Measurements from ENCODE around the gene CGNL1.

Gene CGNL1

GRCh38 chr15:57375827-57376695 lies at the start of gene CGNL1:
Gene CGNL1 (plus strand): TSS chr15:57376505. CDS start chr15:57438000, 61,495 bp downstream.
- no peak for DNase-seq

- DNase-seq, result no peak
Observed at GRCh38 chr15:57327985-57328471, 48.3 kb upstream of the CGNL1 start.

- no peak for DNase-seq
Observed at GRCh38 chr15:57328479-57328878, 47.8 kb upstream of the CGNL1 start.

- no peak for DNase-seq
Observed at GRCh38 chr15:57328897-57329296, 47.4 kb upstream of the CGNL1 start.

- no peak for DNase-seq
Observed at GRCh38 chr15:57329582-57330367, 46.5 kb upstream of the CGNL1 start.

- no peak for DNase-seq
Observed at GRCh38 chr15:57330619-57331340, 45.5 kb upstream of the CGNL1 start.

- DNase-seq, result no peak
Observed at GRCh38 chr15:57332326-57332725, 44.0 kb upstream of the CGNL1 start.

GRCh38 chr15:57333487-57333886 lies 42.8 kb upstream of the CGNL1 start:
- DNase-seq, result no peak

GRCh38 chr15:57334257-57334656 lies 42.0 kb upstream of the CGNL1 start:
- DNase-seq, result no peak

- no peak for DNase-seq
Observed at GRCh38 chr15:57335293-57335715, 41.0 kb upstream of the CGNL1 start.

- DNase-seq, result no peak
Observed at GRCh38 chr15:57335719-57336118, 40.6 kb upstream of the CGNL1 start.

GRCh38 chr15:57337868-57338411 lies 38.4 kb upstream of the CGNL1 start:
- DNase-seq, result no peak

- DNase-seq, result no peak
Observed at GRCh38 chr15:57339321-57339720, 37.0 kb upstream of the CGNL1 start.

GRCh38 chr15:57340682-57341259 lies 35.5 kb upstream of the CGNL1 start:
- DNase-seq, result peak; percentile 9

GRCh38 chr15:57343048-57343447 lies 33.3 kb upstream of the CGNL1 start:
- no peak for DNase-seq

GRCh38 chr15:57343498-57343897 lies 32.8 kb upstream of the CGNL1 start:
- no peak for DNase-seq

- DNase-seq, result no peak
Observed at GRCh38 chr15:57344282-57344681, 32.0 kb upstream of the CGNL1 start.

GRCh38 chr15:57345584-57345983 lies 30.7 kb upstream of the CGNL1 start:
- DNase-seq, result no peak

- DNase-seq, result no peak
Observed at GRCh38 chr15:57348081-57348480, 28.2 kb upstream of the CGNL1 start.

- DNase-seq, result no peak
Observed at GRCh38 chr15:57352535-57353316, 23.6 kb upstream of the CGNL1 start.

GRCh38 chr15:57353317-57353804 lies 22.9 kb upstream of the CGNL1 start:
- DNase-seq, result no peak
